ENCODE measurements around the gene OXT. TPM values are rescaled to one million over a fixed set of nuclear protein-coding genes. Genes with fewer than 3 reads are reported as not detected.
"Not testable (repeated sequence)": the region's sequence is repeated elsewhere in the genome, so short reads cannot be mapped to it uniquely, and the experiment has no call there.

The OXT gene
- total RNA-seq (1 to 10 TPM in 2 of 5 experiments, not detected in 3; 1.8 to 2.3 TPM), polyA plus RNA-seq (1 to 10 TPM; 1.2 to 1.4 TPM), total RNA-seq (0.40 reads per million)

DNA sequence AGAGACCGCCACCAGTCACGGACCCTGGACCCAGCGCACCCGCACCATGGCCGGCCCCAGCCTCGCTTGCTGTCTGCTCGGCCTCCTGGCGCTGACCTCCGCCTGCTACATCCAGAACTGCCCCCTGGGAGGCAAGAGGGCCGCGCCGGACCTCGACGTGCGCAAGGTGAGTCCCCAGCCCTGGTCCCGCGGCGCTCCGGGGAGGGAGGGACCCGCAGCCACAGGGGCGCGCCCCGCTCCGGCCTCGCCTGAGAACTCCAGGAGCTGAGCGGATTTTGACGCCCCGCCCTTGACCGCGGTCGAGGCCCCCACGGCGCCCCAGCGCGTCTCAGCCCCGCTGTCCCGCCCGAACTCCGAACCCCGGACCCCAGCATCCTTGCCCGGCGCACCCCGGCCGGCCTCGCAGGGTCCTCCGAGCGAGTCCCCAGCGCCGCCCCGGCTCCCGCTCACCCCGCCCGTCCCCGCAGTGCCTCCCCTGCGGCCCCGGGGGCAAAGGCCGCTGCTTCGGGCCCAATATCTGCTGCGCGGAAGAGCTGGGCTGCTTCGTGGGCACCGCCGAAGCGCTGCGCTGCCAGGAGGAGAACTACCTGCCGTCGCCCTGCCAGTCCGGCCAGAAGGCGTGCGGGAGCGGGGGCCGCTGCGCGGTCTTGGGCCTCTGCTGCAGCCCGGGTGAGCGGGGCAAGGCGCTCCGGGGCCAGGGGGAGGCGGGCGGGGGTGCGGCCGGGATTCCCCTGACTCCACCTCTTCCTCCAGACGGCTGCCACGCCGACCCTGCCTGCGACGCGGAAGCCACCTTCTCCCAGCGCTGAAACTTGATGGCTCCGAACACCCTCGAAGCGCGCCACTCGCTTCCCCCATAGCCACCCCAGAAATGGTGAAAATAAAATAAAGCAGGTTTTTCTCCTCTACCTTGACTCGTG lies at the start of gene OXT:
Gene OXT, plus strand, starts transcription at position 11 of the 920 bp plus-strand sequence. Its CDS starts 36 bp downstream, at position 47.
- Mint-ChIP-seq H3K27me3 (peaks cover 0 to 7% (median 0%) of the 10 kb centered on the region in 5 donors), H3K4me1 (peaks cover 15 to 42% (median 29%) of the 10 kb centered on the region in 7 donors), H3K27ac (peak within 1 kb of the TSS; percentile 77 to 97 (median 90)), H3K36me3 (peaks cover 0 to 7% (median 4%) of the 10 kb centered on the region in 5 donors), H3K9me3 (peaks cover 0 to 2% (median 0%) of the 10 kb centered on the region in 11 donors), H3K4me3 (peak within 1 kb of the TSS; percentile 61 to 90 (median 86))
- ChIA-PET CTCF (interaction anchor here (0.5 to 1.4 kb wide), 5 partner anchors 21 to 143 kb away, joined by 3 to 5 read pairs (median 3); no protein-coding TSS in a partner anchor), POLR2A (interaction anchor here (0.6 to 7.0 kb wide), 8 partner anchors 21 to 148 kb away, joined by 3 to 61 read pairs (median 4); partner anchors contain the start of gene LZTS3)
- peak within 1 kb of the TSS; percentile 53 for H3K4me3 ChIP-seq (ENCODE audit: low read length)
- peak; percentile 58 to 78 (median 73) for DNase-seq
- peak; percentile 88 for ATAC-seq
- H3K27ac ChIP-seq (ENCODE audit: low read depth, low read length) = peak within 1 kb of the TSS; percentile 76
- peaks cover 0 to 21% of the 10 kb centered on the region in 2 donors for H3K4me1 ChIP-seq (ENCODE audit: control insufficient read depth in 2 of 2, insufficient read depth in 2 of 2, low read length in 2 of 2)
- peaks cover 0 to 12% (median 0%) of the 10 kb centered on the region in 3 experiments for H3K36me3 ChIP-seq (ENCODE audit: control insufficient read depth in 2 of 3, insufficient read depth in 3 of 3, low read length in 3 of 3)
- H3K27me3 ChIP-seq (ENCODE audit: control insufficient read depth in 2 of 2, insufficient read depth in 2 of 2, low read length in 2 of 2) = no peaks in the 10 kb centered on the region
- intact Hi-C loops (cut with micrococcal nuclease) = loop anchor here (1.0 to 5.0 kb wide), 4 partner anchors 18 to 100 kb away; partner anchors contain the start of gene LZTS3 (in 1 of the 2)
- H3K9me3 ChIP-seq (ENCODE audit: control insufficient read depth in 2 of 3, low read length in 3 of 3) = no peaks in the 10 kb centered on the region

DNA sequence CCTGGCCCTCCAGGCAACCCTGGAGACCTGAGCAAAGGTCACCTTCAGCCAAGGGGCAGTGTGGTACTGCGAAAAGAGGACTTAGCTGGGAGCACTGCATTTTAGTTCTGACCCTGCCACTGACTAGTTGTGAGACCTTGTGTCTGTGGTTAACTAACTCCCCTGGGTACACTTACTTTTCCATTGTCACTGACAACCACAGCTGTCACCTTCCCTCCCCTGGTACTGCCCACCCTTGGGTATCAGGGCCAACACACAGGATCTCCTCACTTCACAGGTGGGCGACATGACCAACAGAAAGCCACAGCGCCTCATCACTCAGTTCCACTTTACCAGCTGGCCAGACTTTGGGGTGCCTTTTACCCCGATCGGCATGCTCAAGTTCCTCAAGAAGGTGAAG lies 49.6 kb upstream of the OXT start:
- no peak overlapping the region for H3K4me3 ChIP-seq (ENCODE audit: low read length)
- H3K27ac Mint-ChIP-seq = peak overlapping the region in 1 of 9 donors; percentile 28
- no peak for ATAC-seq
- H3K4me3 Mint-ChIP-seq = no peak overlapping the region
- H3K4me1 Mint-ChIP-seq = no peaks in the 10 kb centered on the region
- peaks cover 11 to 57% (median 35%) of the 10 kb centered on the region in 5 donors for H3K36me3 Mint-ChIP-seq
- H3K9me3 Mint-ChIP-seq = peaks cover 0 to 1% (median 0%) of the 10 kb centered on the region in 11 donors
- POLR2A ChIA-PET = no interaction called here
- H3K9me3 ChIP-seq (ENCODE audit: control insufficient read depth in 2 of 3, low read length in 3 of 3) = no peaks in the 10 kb centered on the region
- DNase-seq = no peak
- H3K27me3 Mint-ChIP-seq = no peaks in the 10 kb centered on the region
- CTCF ChIA-PET = no interaction called here
- intact Hi-C loops (cut with micrococcal nuclease) = no loop called here
- peaks cover 7 to 67% (median 10%) of the 10 kb centered on the region in 3 experiments for H3K36me3 ChIP-seq (ENCODE audit: control insufficient read depth in 2 of 3, insufficient read depth in 3 of 3, low read length in 3 of 3)
- H3K27me3 ChIP-seq (ENCODE audit: control insufficient read depth in 2 of 2, insufficient read depth in 2 of 2, low read length in 2 of 2) = no peaks in the 10 kb centered on the region
- no peaks in the 10 kb centered on the region for H3K4me1 ChIP-seq (ENCODE audit: control insufficient read depth in 2 of 2, insufficient read depth in 2 of 2, low read length in 2 of 2)
- H3K27ac ChIP-seq (ENCODE audit: low read depth, low read length) = no peak overlapping the region

DNA sequence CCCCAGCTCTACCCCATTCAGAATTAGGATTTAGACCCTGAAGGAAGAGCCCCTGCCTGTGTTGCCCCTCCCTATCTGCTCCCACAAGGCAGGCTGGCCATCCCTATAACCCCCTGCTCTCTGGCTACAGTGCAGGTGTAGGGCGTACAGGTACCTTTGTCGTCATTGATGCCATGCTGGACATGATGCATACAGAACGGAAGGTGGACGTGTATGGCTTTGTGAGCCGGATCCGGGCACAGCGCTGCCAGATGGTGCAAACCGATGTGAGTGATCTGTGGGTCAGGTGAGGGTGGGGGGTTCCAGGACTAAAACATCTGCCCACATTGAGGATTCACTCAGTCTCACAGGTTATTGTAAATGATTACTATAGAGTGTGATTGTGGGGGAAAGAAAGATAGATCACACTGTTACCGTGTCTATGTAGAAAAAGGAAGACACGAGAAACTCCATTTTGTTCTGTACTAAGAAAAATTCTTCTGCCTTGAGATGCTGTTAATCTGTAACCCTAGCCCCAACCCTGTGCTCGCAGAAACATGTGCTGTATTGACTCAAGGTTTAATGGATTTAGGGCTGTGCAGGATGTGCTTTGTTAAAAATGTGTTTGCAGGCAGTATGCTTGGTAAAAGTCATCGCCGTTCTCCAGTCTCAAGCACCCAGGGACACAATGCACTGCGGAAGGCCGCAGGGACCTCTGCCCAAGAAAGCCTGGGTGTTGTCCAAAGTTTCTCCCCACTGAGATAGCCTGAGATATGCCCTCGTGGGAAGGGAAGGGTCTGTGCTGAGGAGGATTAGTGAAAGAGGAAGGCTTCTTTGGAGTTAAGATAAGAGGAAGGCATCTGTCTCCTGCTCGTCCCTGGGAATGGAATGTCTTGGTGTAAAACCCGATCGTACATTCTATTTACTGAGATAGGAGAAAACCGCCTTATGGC lies 48.6 kb upstream of the OXT start:
- H3K9me3 ChIP-seq (ENCODE audit: control insufficient read depth in 2 of 3, low read length in 3 of 3); CTCF ChIA-PET; H3K27me3 Mint-ChIP-seq; H3K27me3 ChIP-seq (ENCODE audit: control insufficient read depth in 2 of 2, insufficient read depth in 2 of 2, low read length in 2 of 2); H3K27ac ChIP-seq (ENCODE audit: low read depth, low read length); H3K9me3 Mint-ChIP-seq; H3K4me1 Mint-ChIP-seq; ATAC-seq; H3K4me3 ChIP-seq (ENCODE audit: low read length); intact Hi-C loops (cut with micrococcal nuclease); DNase-seq; POLR2A ChIA-PET; H3K4me3 Mint-ChIP-seq; H3K4me1 ChIP-seq (ENCODE audit: control insufficient read depth in 2 of 2, insufficient read depth in 2 of 2, low read length in 2 of 2): not testable (repeated sequence)
- peaks cover 9 to 70% (median 10%) of the 10 kb centered on the region in 3 experiments for H3K36me3 ChIP-seq (ENCODE audit: control insufficient read depth in 2 of 3, insufficient read depth in 3 of 3, low read length in 3 of 3)
- Mint-ChIP-seq H3K36me3 (peaks cover 15 to 57% (median 29%) of the 10 kb centered on the region in 5 donors), H3K27ac (peak overlapping the region in 4 of 9 donors; percentile 13 to 83 (median 48))

DNA sequence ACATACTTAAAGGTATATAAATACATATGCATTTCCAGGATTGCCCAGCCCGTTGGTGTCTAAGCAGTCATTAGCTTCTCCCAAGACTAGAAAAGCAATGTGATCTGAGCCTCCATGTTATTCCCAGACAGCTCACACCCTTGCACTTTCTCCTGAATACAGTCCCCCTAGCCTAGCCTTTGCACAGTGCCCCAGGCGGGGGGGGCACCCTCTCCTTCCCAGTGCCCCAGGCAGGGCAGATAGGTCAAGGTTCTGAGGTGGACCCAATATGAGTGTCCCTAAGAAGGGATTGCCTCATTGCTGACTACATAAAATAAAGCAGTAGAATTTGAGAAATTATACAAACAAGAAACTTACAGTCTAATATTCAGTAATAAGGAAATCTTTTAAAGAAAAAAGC lies 43.4 kb upstream of the OXT start:
- POLR2A ChIA-PET = interaction anchor here (0.5 kb wide), 1 partner anchor 172 kb away, joined by 4 read pairs; no protein-coding TSS in a partner anchor
- H3K4me1 ChIP-seq (ENCODE audit: control insufficient read depth in 2 of 2, insufficient read depth in 2 of 2, low read length in 2 of 2) = no peaks in the 10 kb centered on the region
- no peaks in the 10 kb centered on the region for H3K27me3 Mint-ChIP-seq
- no peaks in the 10 kb centered on the region for H3K27me3 ChIP-seq (ENCODE audit: control insufficient read depth in 2 of 2, insufficient read depth in 2 of 2, low read length in 2 of 2)
- DNase-seq (no peak), ATAC-seq (no peak)
- peaks cover 0 to 3% (median 0%) of the 10 kb centered on the region in 7 donors for H3K4me1 Mint-ChIP-seq
- CTCF ChIA-PET = no interaction called here
- H3K9me3 Mint-ChIP-seq = peaks cover 0 to 1% (median 0%) of the 10 kb centered on the region in 11 donors
- H3K27ac Mint-ChIP-seq = peak overlapping the region in 1 of 9 donors; percentile 6
- peaks cover 15 to 44% (median 17%) of the 10 kb centered on the region in 5 donors for H3K36me3 Mint-ChIP-seq
- no peaks in the 10 kb centered on the region for H3K9me3 ChIP-seq (ENCODE audit: control insufficient read depth in 2 of 3, low read length in 3 of 3)
- H3K27ac ChIP-seq (ENCODE audit: low read depth, low read length) = no peak overlapping the region
- H3K4me3 ChIP-seq (ENCODE audit: low read length) = no peak overlapping the region
- peaks cover 12 to 83% (median 15%) of the 10 kb centered on the region in 3 experiments for H3K36me3 ChIP-seq (ENCODE audit: control insufficient read depth in 2 of 3, insufficient read depth in 3 of 3, low read length in 3 of 3)
- intact Hi-C loops (cut with micrococcal nuclease) = no loop called here
- H3K4me3 Mint-ChIP-seq = no peak overlapping the region

DNA sequence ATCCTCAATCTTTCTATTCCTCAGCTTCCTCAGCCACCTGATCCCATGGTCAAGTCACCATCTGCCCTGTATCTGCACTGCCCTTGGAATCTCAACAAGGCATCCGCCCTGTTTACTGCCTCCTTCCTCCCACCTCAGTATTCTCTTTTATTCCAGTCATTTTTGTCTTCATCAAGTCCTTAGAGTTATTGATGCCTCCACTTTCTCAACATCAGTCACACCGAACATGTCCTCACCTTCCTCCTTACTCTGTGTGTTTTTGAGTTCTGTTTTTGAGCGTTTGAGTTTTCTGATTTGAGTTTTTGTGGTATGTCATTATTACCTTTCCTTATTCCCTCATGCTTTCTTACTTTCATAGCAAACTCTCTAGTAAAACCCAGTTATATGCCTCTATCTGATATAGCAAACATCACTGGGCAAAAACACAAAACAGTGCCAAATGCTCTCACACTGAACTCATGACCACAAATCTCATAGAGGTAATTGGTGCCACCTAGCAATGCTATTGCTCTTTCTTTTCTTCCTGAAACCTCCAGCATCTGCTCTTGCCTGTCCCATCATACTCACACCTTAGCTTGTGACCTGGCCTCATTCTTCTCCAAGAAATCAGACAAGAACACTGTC lies 39.8 kb upstream of the OXT start:
- peaks cover 0 to 2% (median 0%) of the 10 kb centered on the region in 11 donors for H3K9me3 Mint-ChIP-seq
- POLR2A ChIA-PET = no interaction called here
- ATAC-seq (no peak), DNase-seq (no peak)
- no peak overlapping the region for H3K27ac Mint-ChIP-seq
- Histone ChIP-seq H3K4me1 (ENCODE audit: control insufficient read depth in 2 of 2, insufficient read depth in 2 of 2, low read length in 2 of 2) (no peaks in the 10 kb centered on the region), H3K27me3 (ENCODE audit: control insufficient read depth in 2 of 2, insufficient read depth in 2 of 2, low read length in 2 of 2) (no peaks in the 10 kb centered on the region), H3K4me3 (ENCODE audit: low read length) (no peak overlapping the region), H3K27ac (ENCODE audit: low read depth, low read length) (no peak overlapping the region), H3K36me3 (ENCODE audit: control insufficient read depth in 2 of 3, insufficient read depth in 3 of 3, low read length in 3 of 3) (peaks cover 11 to 75% (median 27%) of the 10 kb centered on the region in 3 experiments), H3K9me3 (ENCODE audit: control insufficient read depth in 2 of 3, low read length in 3 of 3) (no peaks in the 10 kb centered on the region)
- intact Hi-C loops (cut with micrococcal nuclease) = no loop called here
- H3K4me1 Mint-ChIP-seq = peaks cover 0 to 6% (median 0%) of the 10 kb centered on the region in 7 donors
- H3K36me3 Mint-ChIP-seq = peaks cover 12 to 44% (median 23%) of the 10 kb centered on the region in 5 donors
- no peak overlapping the region for H3K4me3 Mint-ChIP-seq
- CTCF ChIA-PET = no interaction called here
- no peaks in the 10 kb centered on the region for H3K27me3 Mint-ChIP-seq

DNA sequence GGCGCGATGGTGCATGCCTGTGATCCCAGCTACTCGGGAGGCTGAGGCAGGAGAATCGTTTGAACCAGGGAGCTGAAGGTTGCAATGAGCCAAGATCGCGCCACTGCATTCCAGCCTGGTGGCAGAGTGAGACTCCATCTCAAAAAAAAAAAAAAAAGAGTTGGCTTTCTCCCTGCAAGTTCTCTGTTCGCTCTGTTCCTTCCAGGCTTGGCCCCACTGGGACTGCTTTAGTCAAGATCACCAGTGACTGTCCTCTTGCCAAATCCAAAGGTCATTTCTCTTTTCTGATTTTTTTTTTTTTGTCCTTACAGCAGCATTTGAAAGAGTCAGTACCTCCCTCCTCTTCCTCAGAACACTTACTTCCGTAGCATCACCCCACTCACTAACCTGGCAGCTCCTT lies 38.8 kb upstream of the OXT start:
- CTCF ChIA-PET = no interaction called here
- H3K27me3 ChIP-seq (ENCODE audit: control insufficient read depth in 2 of 2, insufficient read depth in 2 of 2, low read length in 2 of 2) = no peaks in the 10 kb centered on the region
- POLR2A ChIA-PET = no interaction called here
- Mint-ChIP-seq H3K27me3 (no peaks in the 10 kb centered on the region), H3K27ac (no peak overlapping the region), H3K36me3 (peaks cover 11 to 39% (median 16%) of the 10 kb centered on the region in 5 donors), H3K4me1 (peaks cover 0 to 6% (median 0%) of the 10 kb centered on the region in 7 donors), H3K9me3 (peaks cover 0 to 2% (median 0%) of the 10 kb centered on the region in 11 donors), H3K4me3 (no peak overlapping the region)
- intact Hi-C loops (cut with micrococcal nuclease) = no loop called here
- no peaks in the 10 kb centered on the region for H3K4me1 ChIP-seq (ENCODE audit: control insufficient read depth in 2 of 2, insufficient read depth in 2 of 2, low read length in 2 of 2)
- H3K9me3 ChIP-seq (ENCODE audit: control insufficient read depth in 2 of 3, low read length in 3 of 3) = no peaks in the 10 kb centered on the region
- ATAC-seq = no peak
- H3K36me3 ChIP-seq (ENCODE audit: control insufficient read depth in 2 of 3, insufficient read depth in 3 of 3, low read length in 3 of 3) = peaks cover 18 to 75% (median 30%) of the 10 kb centered on the region in 3 experiments
- DNase-seq = no peak
- H3K4me3 ChIP-seq (ENCODE audit: low read length) = no peak overlapping the region
- no peak overlapping the region for H3K27ac ChIP-seq (ENCODE audit: low read depth, low read length)

Data from naive thymus-derived CD4-positive, alpha-beta T cell (primary cell).